ENCODE results near the gene ISM2.

Gene ISM2

GRCh38 chr14:77459072-77459723 lies 39.4 kb downstream of the ISM2 start:
- peak; percentile 48 to 75 for DNase-seq

GRCh38 chr14:77458249-77458950 lies 40.2 kb downstream of the ISM2 start:
- DNase-seq = peak; percentile 7 to 30

GRCh38 chr14:77457522-77458248 lies 40.9 kb downstream of the ISM2 start, which contains the start of the genes AHSA1 and VIPAS39:
Gene AHSA1 (plus strand): TSS chr14:77458093. CDS start chr14:77458190, 97 bp downstream.
Gene VIPAS39 (minus strand): TSS chr14:77457601. CDS start chr14:77454102, 3,499 bp downstream.
- DNase-seq = peak; percentile 96

- no peak for DNase-seq
These were observed 41.5 kb downstream of the ISM2 start for GRCh38 chr14:77457115-77457521.

- no peak for DNase-seq
These were observed 42.5 kb downstream of the ISM2 start for GRCh38 chr14:77455966-77456640.

GRCh38 chr14:77442196-77442595 lies 56.4 kb downstream of the ISM2 start:
- DNase-seq = no peak

GRCh38 chr14:77439861-77440260 lies 58.8 kb downstream of the ISM2 start:
- DNase-seq = no peak

- no peak for DNase-seq
These were observed 60.0 kb downstream of the ISM2 start for GRCh38 chr14:77438596-77438995.

GRCh38 chr14:77436042-77436441 lies 62.6 kb downstream of the ISM2 start:
- DNase-seq = no peak

- no peak for DNase-seq
These were observed 72.2 kb downstream of the ISM2 start for GRCh38 chr14:77426396-77426795.

GRCh38 chr14:77424862-77425261 lies 73.8 kb downstream of the ISM2 start:
- no peak for DNase-seq

Data from CD4-positive, alpha-beta T cell treated with Interferon alpha-2 for 1 hour (primary cell).